ENCODE results near the gene CTNNA3. TPM values are rescaled to one million over a fixed set of nuclear protein-coding genes. Genes with fewer than 3 reads are reported as not detected.

CTNNA3 gene
- total RNA-seq, 1 experiment from 2014 or later = not detected

GRCh38 chr10:66214721-66215404, 1481.1 kb downstream of the CTNNA3 start:
- DNase-seq = peak; percentile 6

DNA sequence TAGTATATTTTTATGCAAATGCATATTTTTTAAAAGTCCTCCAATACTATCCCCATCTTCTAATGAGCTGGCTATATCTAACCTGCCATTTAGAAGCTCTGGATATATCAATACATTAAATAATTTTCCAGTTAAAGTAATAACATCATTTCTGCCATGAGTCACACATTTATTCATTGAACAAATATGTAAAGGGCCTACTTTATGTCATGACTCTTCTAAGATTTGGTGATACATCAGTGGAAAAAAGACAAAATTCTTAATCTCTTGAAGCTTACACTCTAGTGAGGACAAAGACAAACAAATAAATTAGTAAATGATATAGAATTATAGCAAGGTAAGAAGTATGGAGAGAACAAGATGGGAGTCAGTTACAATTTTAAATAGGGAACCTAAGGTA, 1487.0 kb downstream of the CTNNA3 start:
- DNase-seq = no peak
- intact Hi-C loops (cut with micrococcal nuclease; ENCODE audit: unreplicated experiment) = no loop called here
- CTCF ChIA-PET = no interaction called here
- TF ChIP-seq CTCF (IDR thresholded peaks at IDR 0.05; ENCODE audit: unreplicated experiment) = no peak
- no peaks in the 10 kb centered on the region for H3K27me3 Mint-ChIP-seq (ENCODE audit: unreplicated experiment)
- H3K27ac Mint-ChIP-seq (ENCODE audit: unreplicated experiment) = no peak overlapping the region
- no peaks in the 10 kb centered on the region for H3K36me3 Mint-ChIP-seq (ENCODE audit: insufficient read depth, unreplicated experiment)
- H3K4me3 Mint-ChIP-seq (ENCODE audit: low read depth, unreplicated experiment) = no peak overlapping the region
- no peaks in the 10 kb centered on the region for H3K9me3 Mint-ChIP-seq (ENCODE audit: low read depth, unreplicated experiment)
- peaks cover 7% of the 10 kb centered on the region for H3K4me1 Mint-ChIP-seq (ENCODE audit: low read depth, unreplicated experiment)
- no TSS peak for BruUV-seq (replicated peaks)

More at GRCh38 chr10:66214721-66215404, 1481.1 kb downstream of the CTNNA3 start:
- no peak for TF ChIP-seq CTCF (IDR thresholded peaks at IDR 0.05; ENCODE audit: unreplicated experiment)
- intact Hi-C loops (cut with micrococcal nuclease; ENCODE audit: unreplicated experiment) = no loop called here
- Mint-ChIP-seq H3K4me3 (ENCODE audit: low read depth, unreplicated experiment) (no peak overlapping the region), H3K4me1 (ENCODE audit: low read depth, unreplicated experiment) (no peaks in the 10 kb centered on the region), H3K36me3 (ENCODE audit: insufficient read depth, unreplicated experiment) (no peaks in the 10 kb centered on the region), H3K27me3 (ENCODE audit: unreplicated experiment) (no peaks in the 10 kb centered on the region), H3K9me3 (ENCODE audit: low read depth, unreplicated experiment) (peaks cover 3% of the 10 kb centered on the region), H3K27ac (ENCODE audit: unreplicated experiment) (no peak overlapping the region)
- CTCF ChIA-PET = interaction anchor here (0.6 kb wide), 1 partner anchor 86 kb away, joined by 3 read pairs; no protein-coding TSS in a partner anchor
- no TSS peak for BruUV-seq (replicated peaks)

GRCh38 chr10:66204838-66205237, 1491.2 kb downstream of the CTNNA3 start:
- Mint-ChIP-seq H3K27ac (ENCODE audit: unreplicated experiment) (no peak overlapping the region), H3K27me3 (ENCODE audit: unreplicated experiment) (no peaks in the 10 kb centered on the region), H3K4me3 (ENCODE audit: low read depth, unreplicated experiment) (no peak overlapping the region), H3K9me3 (ENCODE audit: low read depth, unreplicated experiment) (no peaks in the 10 kb centered on the region), H3K4me1 (ENCODE audit: low read depth, unreplicated experiment) (peaks cover 7% of the 10 kb centered on the region), H3K36me3 (ENCODE audit: insufficient read depth, unreplicated experiment) (no peaks in the 10 kb centered on the region)
- intact Hi-C loops (cut with micrococcal nuclease; ENCODE audit: unreplicated experiment) = no loop called here
- no peak for TF ChIP-seq CTCF (IDR thresholded peaks at IDR 0.05; ENCODE audit: unreplicated experiment)
- no TSS peak for BruUV-seq (replicated peaks)
- CTCF ChIA-PET = no interaction called here
- DNase-seq = no peak

- H3K36me3 Mint-ChIP-seq (ENCODE audit: insufficient read depth, unreplicated experiment) = no peaks in the 10 kb centered on the region
- no peak for TF ChIP-seq CTCF (IDR thresholded peaks at IDR 0.05; ENCODE audit: unreplicated experiment)
- CTCF ChIA-PET = no interaction called here
- no peaks in the 10 kb centered on the region for H3K27me3 Mint-ChIP-seq (ENCODE audit: unreplicated experiment)
- H3K9me3 Mint-ChIP-seq (ENCODE audit: low read depth, unreplicated experiment) = no peaks in the 10 kb centered on the region
- no peaks in the 10 kb centered on the region for H3K4me1 Mint-ChIP-seq (ENCODE audit: low read depth, unreplicated experiment)
- H3K4me3 Mint-ChIP-seq (ENCODE audit: low read depth, unreplicated experiment) = no peak overlapping the region
- no peak for DNase-seq
- intact Hi-C loops (cut with micrococcal nuclease; ENCODE audit: unreplicated experiment) = no loop called here
- no TSS peak for BruUV-seq (replicated peaks)
- H3K27ac Mint-ChIP-seq (ENCODE audit: unreplicated experiment) = no peak overlapping the region
Observed at GRCh38 chr10:66202101-66202500, 1493.9 kb downstream of the CTNNA3 start.
